ENCODE data around the gene MAN2A2.
"Not testable (repeated sequence)": the region's sequence is repeated elsewhere in the genome, so short reads cannot be mapped to it uniquely, and the experiment has no call there.

Gene MAN2A2

GRCh38 chr15:90918034-90918788 is 15.1 kb downstream of the MAN2A2 start:
- DNase-seq (ENCODE audit: low read depth, low spot score) = no peak

GRCh38 chr15:90918835-90919234 is 15.7 kb downstream of the MAN2A2 start:
- no peak for DNase-seq (ENCODE audit: low read depth, low spot score)

- DNase-seq (ENCODE audit: low read depth, low spot score) = no peak
These were observed 18.8 kb downstream of the MAN2A2 start for GRCh38 chr15:90921887-90922286.

GRCh38 chr15:90922712-90923322 is 19.7 kb downstream of the MAN2A2 start:
- not testable (repeated sequence) for DNase-seq (ENCODE audit: low read depth, low spot score)

GRCh38 chr15:90924375-90924774 is 21.3 kb downstream of the MAN2A2 start:
- DNase-seq (ENCODE audit: low read depth, low spot score) = no peak

- not testable (repeated sequence) for DNase-seq (ENCODE audit: low read depth, low spot score)
These were observed 23.7 kb downstream of the MAN2A2 start for GRCh38 chr15:90926766-90927165.

- DNase-seq (ENCODE audit: low read depth, low spot score) = not testable (repeated sequence)
These were observed 25.0 kb downstream of the MAN2A2 start for GRCh38 chr15:90928106-90928505.

GRCh38 chr15:90929246-90930019 is 26.3 kb downstream of the MAN2A2 start:
- no peak for DNase-seq (ENCODE audit: low read depth, low spot score)

GRCh38 chr15:90930861-90931574 is 27.9 kb downstream of the MAN2A2 start:
- DNase-seq (ENCODE audit: low read depth, low spot score) = no peak

- DNase-seq (ENCODE audit: low read depth, low spot score) = no peak
These were observed 28.4 kb downstream of the MAN2A2 start for GRCh38 chr15:90931575-90931827.

GRCh38 chr15:90931828-90932659 is 28.9 kb downstream of the MAN2A2 start, which contains the start of gene HDDC3:
Gene HDDC3 (minus strand): TSS chr15:90932549. CDS start chr15:90932540, 9 bp downstream.
- DNase-seq (ENCODE audit: low read depth, low spot score) = peak; percentile 95

- DNase-seq (ENCODE audit: low read depth, low spot score) = no peak
These were observed 29.5 kb downstream of the MAN2A2 start for GRCh38 chr15:90932660-90932991.

- no peak for DNase-seq (ENCODE audit: low read depth, low spot score)
These were observed 30.2 kb downstream of the MAN2A2 start for GRCh38 chr15:90933301-90933700.

- DNase-seq (ENCODE audit: low read depth, low spot score) = peak; percentile 93
These were observed 31.3 kb downstream of the MAN2A2 start for GRCh38 chr15:90934256-90934948.

GRCh38 chr15:90934949-90935751 is 32.0 kb downstream of the MAN2A2 start, which contains the start of gene UNC45A:
Gene UNC45A (plus strand): TSS chr15:90935285. CDS start chr15:90935325, 40 bp downstream.
- peak; percentile 96 for DNase-seq (ENCODE audit: low read depth, low spot score)

- no peak for DNase-seq (ENCODE audit: low read depth, low spot score)
These were observed 33.7 kb downstream of the MAN2A2 start for GRCh38 chr15:90936823-90937222.

- no peak for DNase-seq (ENCODE audit: low read depth, low spot score)
These were observed 35.2 kb downstream of the MAN2A2 start for GRCh38 chr15:90938261-90938660.

GRCh38 chr15:90939756-90940155 is 36.7 kb downstream of the MAN2A2 start:
- DNase-seq (ENCODE audit: low read depth, low spot score) = no peak

- no peak for DNase-seq (ENCODE audit: low read depth, low spot score)
These were observed 37.9 kb downstream of the MAN2A2 start for GRCh38 chr15:90941038-90941437.
